ENCODE data around the gene WDR72. TPM values are rescaled to one million over a fixed set of nuclear protein-coding genes. Genes with fewer than 3 reads are reported as not detected.
"Not testable (repeated sequence)": the region's sequence is repeated elsewhere in the genome, so short reads cannot be mapped to it uniquely, and the experiment has no call there.

The WDR72 gene
- total RNA-seq, 1 donor from 2014 or later, result not detected

- no peak for DNase-seq (ENCODE audit: extremely low read depth, low read depth, low spot score)
Measured at GRCh38 chr15:53710906-53711305, 48.6 kb downstream of the WDR72 start.

GRCh38 chr15:53709821-53710220 is 49.6 kb downstream of the WDR72 start:
- DNase-seq (ENCODE audit: extremely low read depth, low read depth, low spot score), result no peak

- no peak for DNase-seq (ENCODE audit: extremely low read depth, low read depth, low spot score)
Measured at GRCh38 chr15:53695365-53695764, 64.1 kb downstream of the WDR72 start.

- DNase-seq (ENCODE audit: extremely low read depth, low read depth, low spot score), result no peak
Measured at GRCh38 chr15:53694476-53694874, 65.0 kb downstream of the WDR72 start.

GRCh38 chr15:53693729-53694475 is 65.6 kb downstream of the WDR72 start:
- DNase-seq (ENCODE audit: extremely low read depth, low read depth, low spot score), result no peak

GRCh38 chr15:53684162-53684561 is 75.3 kb downstream of the WDR72 start:
- DNase-seq (ENCODE audit: extremely low read depth, low read depth, low spot score), result not testable (repeated sequence)

- no peak for DNase-seq (ENCODE audit: extremely low read depth, low read depth, low spot score)
Measured at GRCh38 chr15:53681056-53681455, 78.4 kb downstream of the WDR72 start.

GRCh38 chr15:53675832-53676231 is 83.6 kb downstream of the WDR72 start:
- no peak for DNase-seq (ENCODE audit: extremely low read depth, low read depth, low spot score)

GRCh38 chr15:53671545-53671944 is 87.9 kb downstream of the WDR72 start:
- DNase-seq (ENCODE audit: extremely low read depth, low read depth, low spot score), result no peak

- no peak for DNase-seq (ENCODE audit: extremely low read depth, low read depth, low spot score)
Measured at GRCh38 chr15:53670701-53671100, 88.8 kb downstream of the WDR72 start.

- DNase-seq (ENCODE audit: extremely low read depth, low read depth, low spot score), result no peak
Measured at GRCh38 chr15:53665930-53666329, 93.5 kb downstream of the WDR72 start.

- no peak for DNase-seq (ENCODE audit: extremely low read depth, low read depth, low spot score)
Measured at GRCh38 chr15:53658827-53659555, 100.5 kb downstream of the WDR72 start.

GRCh38 chr15:53658255-53658654 is 101.2 kb downstream of the WDR72 start:
- DNase-seq (ENCODE audit: extremely low read depth, low read depth, low spot score), result no peak

- no peak for DNase-seq (ENCODE audit: extremely low read depth, low read depth, low spot score)
Measured at GRCh38 chr15:53648934-53649333, 110.5 kb downstream of the WDR72 start.

- DNase-seq (ENCODE audit: extremely low read depth, low read depth, low spot score), result no peak
Measured at GRCh38 chr15:53644660-53645059, 114.8 kb downstream of the WDR72 start.

GRCh38 chr15:53634517-53635106 is 124.9 kb downstream of the WDR72 start:
- no peak for DNase-seq (ENCODE audit: extremely low read depth, low read depth, low spot score)

- DNase-seq (ENCODE audit: extremely low read depth, low read depth, low spot score), result no peak
Measured at GRCh38 chr15:53627279-53627678, 132.2 kb downstream of the WDR72 start.

- no peak for DNase-seq (ENCODE audit: extremely low read depth, low read depth, low spot score)
Measured at GRCh38 chr15:53625962-53626845, 133.3 kb downstream of the WDR72 start.

GRCh38 chr15:53625260-53625659 is 134.2 kb downstream of the WDR72 start:
- DNase-seq (ENCODE audit: extremely low read depth, low read depth, low spot score), result no peak

GRCh38 chr15:53618461-53618860 is 141.0 kb downstream of the WDR72 start:
- no peak for DNase-seq (ENCODE audit: extremely low read depth, low read depth, low spot score)

Measured in glomerular endothelial cell (primary cell).